ENCODE data around the gene RAP1A. TPM values are rescaled to one million over a fixed set of nuclear protein-coding genes. Genes with fewer than 3 reads are reported as not detected.

The RAP1A gene
- total RNA-seq, 1 donor, result 36.2 TPM

DNA sequence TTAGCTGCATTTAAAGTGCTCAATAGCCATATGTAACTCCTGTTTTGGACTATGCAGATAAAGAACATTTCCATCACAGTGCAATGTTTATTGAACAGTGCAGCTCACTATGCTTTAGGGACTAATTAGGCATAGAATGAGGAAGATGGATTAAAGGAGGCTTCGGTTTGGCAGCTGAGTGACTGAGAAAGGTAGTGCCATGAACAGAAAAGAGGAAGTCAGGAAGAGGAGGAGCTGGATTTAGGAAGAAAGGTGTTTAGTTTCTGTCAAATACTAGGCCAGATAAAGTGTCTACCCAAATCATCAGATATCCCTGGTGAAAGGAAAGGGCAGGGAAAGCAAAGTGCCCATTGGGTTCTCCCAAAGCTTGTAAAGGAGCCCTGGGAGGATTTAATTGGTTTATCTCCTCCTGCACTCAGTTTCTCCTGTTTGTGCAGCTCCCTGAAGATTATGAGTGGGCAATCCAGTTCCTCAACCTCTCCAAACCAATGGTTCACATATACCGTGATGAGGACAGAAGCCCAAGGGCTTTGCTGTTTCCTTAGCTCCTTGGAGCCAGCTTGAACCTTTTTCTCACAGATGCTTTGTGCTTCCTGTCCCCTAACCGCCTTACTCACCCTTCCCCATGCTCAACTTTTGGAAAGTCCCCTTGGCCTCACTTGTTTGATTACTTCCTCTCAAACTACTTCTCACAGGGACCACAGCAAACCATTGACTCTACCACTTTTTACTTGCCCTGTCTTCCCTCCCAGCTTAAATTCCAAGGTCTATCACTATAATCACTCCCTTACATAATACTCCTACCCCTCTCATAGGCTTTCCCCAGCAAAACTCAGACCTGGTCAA is 3.5 kb upstream of the RAP1A start:
- H3K4me3 ChIP-seq (ENCODE audit: low read depth, low read length), result no peak overlapping the region
- TF ChIP-seq CTCF (IDR thresholded peaks at IDR 0.05; ENCODE audit: insufficient read depth, low read length), result no peak
- DNase-seq (ENCODE audit: low read depth), result no peak

DNA sequence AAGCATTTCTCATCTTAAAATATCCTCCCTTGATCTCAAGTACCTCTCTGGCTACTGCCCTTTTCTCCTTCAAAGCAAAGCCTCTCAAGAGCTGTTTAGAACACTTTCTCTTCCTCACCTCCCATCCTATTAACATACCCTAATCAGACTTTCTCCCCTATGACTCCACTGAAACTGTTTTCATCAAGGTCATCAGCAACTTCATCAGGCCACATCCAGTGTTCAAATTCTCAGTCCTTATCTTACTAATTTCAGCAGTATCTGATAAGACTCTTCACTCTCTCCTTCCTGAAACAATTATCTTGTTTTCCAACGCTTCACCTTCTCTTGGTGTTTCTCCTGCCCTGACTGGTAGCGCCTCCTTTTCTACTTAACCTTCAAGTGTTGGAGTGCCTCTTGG is 1.5 kb upstream of the RAP1A start:
- no peak for TF ChIP-seq CTCF (IDR thresholded peaks at IDR 0.05; ENCODE audit: insufficient read depth, low read length)
- DNase-seq (ENCODE audit: low read depth), result no peak
- no peak overlapping the region for H3K4me3 ChIP-seq (ENCODE audit: low read depth, low read length)

DNA sequence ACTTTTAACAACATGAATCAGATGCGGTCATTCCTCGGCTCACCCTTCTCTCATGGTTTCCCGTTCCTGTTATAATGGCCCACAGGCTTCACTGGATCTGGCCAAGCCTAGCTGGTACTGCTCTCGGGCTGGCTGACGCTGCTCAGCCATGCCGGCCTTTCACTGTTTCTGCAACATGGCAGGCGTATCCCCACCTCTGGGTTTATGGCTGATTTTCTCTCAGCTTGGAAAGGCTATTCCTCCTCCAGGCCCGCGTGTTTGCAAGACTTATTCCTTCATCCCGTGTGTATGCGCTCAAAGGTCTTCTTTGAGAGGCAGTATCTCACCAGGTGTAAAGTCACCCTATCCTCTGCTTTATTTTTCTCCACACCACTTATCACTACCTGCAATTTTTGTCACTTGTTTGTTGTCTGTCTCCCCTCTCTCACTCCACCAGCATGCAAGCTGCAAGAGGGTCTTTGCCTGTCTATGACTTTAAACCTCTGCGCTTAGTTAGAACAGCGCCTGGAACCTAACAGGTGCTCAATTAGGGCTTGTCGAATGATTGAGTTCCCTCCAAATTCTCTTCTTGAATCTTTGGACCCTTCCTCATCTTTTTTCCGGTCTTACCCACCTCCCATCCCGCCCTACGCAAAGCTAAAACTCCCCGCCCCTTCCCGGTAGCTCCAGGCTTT is 491 bp upstream of the RAP1A start:
- peak overlapping the region; percentile 65 for H3K4me3 ChIP-seq (ENCODE audit: low read depth, low read length)
- DNase-seq (ENCODE audit: low read depth), result no peak
- TF ChIP-seq CTCF (IDR thresholded peaks at IDR 0.05; ENCODE audit: insufficient read depth, low read length), result no peak

GRCh38 chr1:111620441-111620971 is 917 bp downstream of the RAP1A start:
- peak; percentile 21 for DNase-seq (ENCODE audit: low read depth)
- TF ChIP-seq CTCF (IDR thresholded peaks at IDR 0.05; ENCODE audit: insufficient read depth, low read length), result no peak
- peak overlapping the region; percentile 99 for H3K4me3 ChIP-seq (ENCODE audit: low read depth, low read length)

GRCh38 chr1:111621050-111621449 is 1.5 kb downstream of the RAP1A start:
- TF ChIP-seq CTCF (IDR thresholded peaks at IDR 0.05; ENCODE audit: insufficient read depth, low read length), result no peak
- DNase-seq (ENCODE audit: low read depth), result peak; percentile 13
- H3K4me3 ChIP-seq (ENCODE audit: low read depth, low read length), result peak overlapping the region; percentile 99

DNA sequence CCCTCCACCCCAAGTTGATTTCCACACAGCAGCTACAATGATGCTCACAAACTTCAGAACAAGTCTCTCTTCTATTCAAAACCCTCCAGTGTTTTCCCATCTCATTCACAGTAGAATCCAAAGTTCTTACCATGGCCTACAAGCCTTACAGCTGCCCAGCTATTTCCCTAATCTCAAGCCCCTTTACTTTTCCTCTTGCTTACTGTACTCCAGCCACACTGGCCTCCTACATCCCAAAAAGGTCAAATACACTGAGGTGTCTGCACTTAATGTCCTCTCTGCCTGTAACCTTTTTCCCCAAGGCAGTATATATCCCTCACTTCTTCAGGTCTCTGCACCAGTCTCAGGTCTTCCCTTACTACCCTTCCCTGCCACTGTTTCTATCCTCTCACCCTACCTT is 2.6 kb downstream of the RAP1A start:
- DNase-seq (ENCODE audit: low read depth), result no peak
- H3K4me3 ChIP-seq (ENCODE audit: low read depth, low read length), result no peak overlapping the region
- no peak for TF ChIP-seq CTCF (IDR thresholded peaks at IDR 0.05; ENCODE audit: insufficient read depth, low read length)

Data from fibroblast of the aortic adventitia (primary cell).